Measurements from ENCODE around the gene RASGRF1. TPM values are rescaled to one million over a fixed set of nuclear protein-coding genes. Genes with fewer than 3 reads are reported as not detected.

Gene RASGRF1
- total and polyA plus RNA-seq, 2 donors (not counting 1 experiment from before 2014, with no cell fraction given), result 1.0 to 9.4 TPM

- Histone ChIP-seq H3K9me3 (ENCODE audit: control extremely low read depth in 1 of 3, control insufficient read depth in 2 of 3, insufficient read depth in 1 of 3, low read length in 2 of 3) (peaks cover 0 to 4% (median 0%) of the 10 kb centered on the region in 3 donors), H3K4me2 (replicated peaks; ENCODE audit: low read depth, low read length, poor library complexity, severe bottlenecking) (no peak overlapping the region), H3K4me1 (ENCODE audit: control insufficient read depth in 2 of 2, insufficient read depth in 2 of 2, low read length in 2 of 2) (no peaks in the 10 kb centered on the region), H3K36me3 (replicated peaks in 1 of 2; ENCODE audit: control extremely low read depth in 1 of 2, control insufficient read depth in 1 of 2, extremely low read depth in 1 of 2, insufficient read depth in 2 of 2, low read length in 1 of 2) (no peaks in the 10 kb centered on the region), H3K9ac (ENCODE audit: low read length) (no peak overlapping the region), H3K4me3 (ENCODE audit: control extremely low read depth in 1 of 5, extremely low read depth in 1 of 5, insufficient read depth in 1 of 5, low read depth in 2 of 5, low read length in 4 of 5) (no peak overlapping the region), H3K27me3 (replicated peaks in 1 of 4; ENCODE audit: control extremely low read depth in 1 of 4, control insufficient read depth in 3 of 4, insufficient read depth in 4 of 4, low read length in 3 of 4) (peaks cover 0 to 28% (median 3%) of the 10 kb centered on the region in 4 experiments), H3K79me2 (ENCODE audit: control insufficient read depth, insufficient read depth, low read length) (no peaks in the 10 kb centered on the region), H4K20me1 (ENCODE audit: control insufficient read depth, insufficient read depth, low read length, poor library complexity, severe bottlenecking) (no peaks in the 10 kb centered on the region), H2AFZ (ENCODE audit: insufficient read depth, low read depth, low read length, poor library complexity, severe bottlenecking) (no peak overlapping the region), H3K27ac (ENCODE audit: low read length in 2 of 2) (no peak overlapping the region)
- ATAC-seq (ENCODE audit: low read depth) (no peak), DNase-seq (no peak)
- no peak for TF ChIP-seq EZH2 (IDR thresholded peaks at IDR 0.05; ENCODE audit: borderline replicate concordance, insufficient read depth, low read depth, low read length, poor library complexity, severe bottlenecking)
- no peak for TF ChIP-seq CTCF (IDR thresholded peaks at IDR 0.05)
- H3K4me1 Mint-ChIP-seq, result no peaks in the 10 kb centered on the region
- no peak overlapping the region for H3K27ac Mint-ChIP-seq
- peaks cover 32% of the 10 kb centered on the region for H3K27me3 Mint-ChIP-seq
- ChIA-PET POLR2A (no interaction called here), CTCF (interaction anchor here (1.1 to 1.2 kb wide), 2 partner anchors 10 to 13 kb away, joined by 3 read pairs; no protein-coding TSS in a partner anchor)
- 80% methylated on average over 3 of the region's 4 CpGs for WGBS (ENCODE audit: insufficient coverage)
- no peaks in the 10 kb centered on the region for H3K9me3 Mint-ChIP-seq (ENCODE audit: insufficient read depth)
- intact Hi-C loops (cut with micrococcal nuclease), result no loop called here
- no peak overlapping the region for H3K4me3 Mint-ChIP-seq
These were observed 40.1 kb upstream of the RASGRF1 start for GRCh38 chr15:79130535-79131130.

- CTCF ChIA-PET, result interaction anchor here (1.4 kb wide), 1 partner anchor 11 kb away, joined by 4 read pairs; no protein-coding TSS in a partner anchor
- no peak overlapping the region for H3K4me2 ChIP-seq (replicated peaks; ENCODE audit: low read depth, low read length, poor library complexity, severe bottlenecking)
- WGBS (ENCODE audit: insufficient coverage), result 100% methylated on average over 3 of the region's 3 CpGs
These were observed 38.7 kb upstream of the RASGRF1 start for GRCh38 chr15:79129235-79129634.

More at GRCh38 chr15:79129235-79129634, 38.7 kb upstream of the RASGRF1 start:
- Histone ChIP-seq H4K20me1 (ENCODE audit: control insufficient read depth, insufficient read depth, low read length, poor library complexity, severe bottlenecking) (no peaks in the 10 kb centered on the region), H3K4me3 (ENCODE audit: control extremely low read depth in 1 of 5, extremely low read depth in 1 of 5, insufficient read depth in 1 of 5, low read depth in 2 of 5, low read length in 4 of 5) (no peak overlapping the region), H3K9ac (ENCODE audit: low read length) (no peak overlapping the region), H3K79me2 (ENCODE audit: control insufficient read depth, insufficient read depth, low read length) (no peaks in the 10 kb centered on the region), H3K36me3 (replicated peaks in 1 of 2; ENCODE audit: control extremely low read depth in 1 of 2, control insufficient read depth in 1 of 2, extremely low read depth in 1 of 2, insufficient read depth in 2 of 2, low read length in 1 of 2) (no peaks in the 10 kb centered on the region), H3K27ac (ENCODE audit: low read length in 2 of 2) (no peak overlapping the region), H2AFZ (ENCODE audit: insufficient read depth, low read depth, low read length, poor library complexity, severe bottlenecking) (no peak overlapping the region), H3K9me3 (ENCODE audit: control extremely low read depth in 1 of 3, control insufficient read depth in 2 of 3, insufficient read depth in 1 of 3, low read length in 2 of 3) (peaks cover 0 to 4% (median 0%) of the 10 kb centered on the region in 3 donors), H3K4me1 (ENCODE audit: control insufficient read depth in 2 of 2, insufficient read depth in 2 of 2, low read length in 2 of 2) (no peaks in the 10 kb centered on the region), H3K27me3 (replicated peaks in 1 of 4; ENCODE audit: control extremely low read depth in 1 of 4, control insufficient read depth in 3 of 4, insufficient read depth in 4 of 4, low read length in 3 of 4) (peaks cover 0 to 28% (median 3%) of the 10 kb centered on the region in 4 experiments)
- no peak overlapping the region for H3K27ac Mint-ChIP-seq
- POLR2A ChIA-PET, result no interaction called here
- DNase-seq, result no peak
- ATAC-seq (ENCODE audit: low read depth), result no peak
- H3K9me3 Mint-ChIP-seq (ENCODE audit: insufficient read depth), result no peaks in the 10 kb centered on the region
- H3K27me3 Mint-ChIP-seq, result peaks cover 24% of the 10 kb centered on the region
- no peak for TF ChIP-seq CTCF (IDR thresholded peaks at IDR 0.05)
- no peak for TF ChIP-seq EZH2 (IDR thresholded peaks at IDR 0.05; ENCODE audit: borderline replicate concordance, insufficient read depth, low read depth, low read length, poor library complexity, severe bottlenecking)
- no peak overlapping the region for H3K4me3 Mint-ChIP-seq
- intact Hi-C loops (cut with micrococcal nuclease), result no loop called here
- no peaks in the 10 kb centered on the region for H3K4me1 Mint-ChIP-seq

Data from B cell (primary cell).